WI38 (cell line): ENCODE measurements around the gene CT47B1.
"Not testable (repeated sequence)": the region's sequence is repeated elsewhere in the genome, so short reads cannot be mapped to it uniquely, and the experiment has no call there.

ENCODE experiments used
- H3K4me3 ChIP-seq: 2 replicates; pipeline ENCODE4 v1.5.1; 2011; ENCODE audit warnings: low read depth, mild to moderate bottlenecking, control low read depth, low read length
- TF ChIP-seq, protein P1 (sequence below): IDR thresholded peaks from 2 replicates; pipeline ENCODE4 v1.5.1; 2012; ENCODE audit warnings: low read depth, mild to moderate bottlenecking, control low read depth, low read length

The CT47B1 gene

DNA sequence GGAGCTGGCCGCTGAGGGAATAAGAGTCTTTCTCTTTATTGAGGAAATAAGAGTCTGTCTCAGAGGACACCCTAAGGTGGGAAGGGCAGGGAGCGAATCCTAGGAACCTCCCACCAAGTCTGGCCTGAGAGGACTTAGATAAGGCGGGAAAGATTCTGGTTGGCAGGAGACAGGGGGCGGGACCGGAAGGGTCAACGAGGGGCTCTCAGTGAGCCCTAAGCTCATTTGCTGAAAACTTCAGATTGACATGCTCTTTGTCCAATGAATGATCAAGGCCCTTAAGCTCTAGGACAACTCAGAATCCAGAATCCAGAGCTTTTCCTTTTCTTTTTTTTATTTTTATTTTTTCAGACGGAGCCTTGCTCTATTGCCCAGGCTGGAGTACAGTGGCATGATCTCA is at the start of gene CT47B1:
TSS of gene CT47B1 (minus strand) at position 101 of the 400 bp plus-strand sequence. CDS start 196 bp downstream, outside the sequence.
- not testable (repeated sequence) for H3K4me3 ChIP-seq

DNA sequence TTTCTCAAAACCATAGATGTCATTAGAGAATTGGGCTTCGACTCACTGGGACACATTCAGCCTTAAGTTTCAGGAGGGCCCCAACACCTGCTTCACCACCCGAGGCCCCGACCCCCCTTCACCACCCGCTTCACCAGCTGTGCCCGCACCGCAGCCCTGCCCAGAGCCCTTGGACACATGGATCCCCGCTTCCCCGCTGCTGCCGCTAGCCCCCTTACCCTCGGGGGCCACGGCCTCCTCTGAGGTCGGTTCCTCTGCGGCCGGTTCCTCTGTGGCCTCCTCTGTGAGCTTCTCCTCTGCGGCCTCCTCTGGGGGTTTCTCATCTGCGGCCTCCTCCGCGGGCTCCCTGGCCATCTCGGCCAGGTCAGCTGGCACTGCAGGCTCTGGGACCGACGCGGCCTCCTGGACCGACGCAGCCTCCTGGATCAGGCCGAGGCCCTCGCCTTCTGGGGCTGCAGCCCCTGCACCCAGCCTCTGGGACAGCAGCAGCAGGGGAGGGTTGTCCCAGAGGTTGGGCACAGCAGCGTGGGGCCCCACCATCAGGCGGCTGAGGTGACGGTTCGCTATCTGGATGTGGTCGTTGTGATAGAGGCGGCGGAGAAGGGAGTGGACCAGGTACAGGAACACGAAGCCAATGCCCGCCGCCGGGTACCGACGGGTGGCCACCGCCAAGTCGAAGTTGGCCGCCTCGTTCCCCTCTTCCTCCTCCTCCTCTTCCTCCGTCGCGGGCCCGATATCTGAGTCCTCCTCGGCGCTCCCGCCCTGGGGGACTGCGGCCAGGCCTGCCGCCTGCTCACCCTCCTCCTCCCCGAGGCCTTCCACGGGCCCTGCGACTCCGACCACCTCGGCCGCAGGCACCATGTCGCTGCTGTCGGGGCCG is 748 bp downstream of the CT47B1 start:
- TF ChIP-seq, protein P1, sequence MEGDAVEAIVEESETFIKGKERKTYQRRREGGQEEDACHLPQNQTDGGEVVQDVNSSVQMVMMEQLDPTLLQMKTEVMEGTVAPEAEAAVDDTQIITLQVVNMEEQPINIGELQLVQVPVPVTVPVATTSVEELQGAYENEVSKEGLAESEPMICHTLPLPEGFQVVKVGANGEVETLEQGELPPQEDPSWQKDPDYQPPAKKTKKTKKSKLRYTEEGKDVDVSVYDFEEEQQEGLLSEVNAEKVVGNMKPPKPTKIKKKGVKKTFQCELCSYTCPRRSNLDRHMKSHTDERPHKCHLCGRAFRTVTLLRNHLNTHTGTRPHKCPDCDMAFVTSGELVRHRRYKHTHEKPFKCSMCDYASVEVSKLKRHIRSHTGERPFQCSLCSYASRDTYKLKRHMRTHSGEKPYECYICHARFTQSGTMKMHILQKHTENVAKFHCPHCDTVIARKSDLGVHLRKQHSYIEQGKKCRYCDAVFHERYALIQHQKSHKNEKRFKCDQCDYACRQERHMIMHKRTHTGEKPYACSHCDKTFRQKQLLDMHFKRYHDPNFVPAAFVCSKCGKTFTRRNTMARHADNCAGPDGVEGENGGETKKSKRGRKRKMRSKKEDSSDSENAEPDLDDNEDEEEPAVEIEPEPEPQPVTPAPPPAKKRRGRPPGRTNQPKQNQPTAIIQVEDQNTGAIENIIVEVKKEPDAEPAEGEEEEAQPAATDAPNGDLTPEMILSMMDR = no peak
- no peak overlapping the region for H3K4me3 ChIP-seq

DNA sequence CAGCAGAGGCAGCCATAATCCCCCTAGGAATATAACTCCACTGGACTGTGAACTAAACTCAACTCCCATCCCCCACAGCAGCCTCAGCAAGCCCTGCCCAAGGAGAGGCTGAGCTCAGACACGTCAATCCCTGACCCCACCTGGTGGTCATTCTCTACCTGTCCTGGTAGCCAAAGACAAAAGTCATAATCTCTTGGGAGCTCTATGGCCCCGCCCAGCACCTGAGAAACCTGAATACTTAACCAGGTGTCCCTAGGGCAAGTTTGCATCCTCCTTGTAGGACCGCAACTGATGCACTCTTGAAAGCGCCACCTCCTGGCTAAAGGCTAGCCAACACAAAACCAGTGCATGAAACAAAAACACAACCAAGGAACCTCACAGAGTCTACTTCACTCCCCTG is 18.4 kb downstream of the CT47B1 start:
- TF ChIP-seq, protein P1 = no peak
- H3K4me3 ChIP-seq = no peak overlapping the region

DNA sequence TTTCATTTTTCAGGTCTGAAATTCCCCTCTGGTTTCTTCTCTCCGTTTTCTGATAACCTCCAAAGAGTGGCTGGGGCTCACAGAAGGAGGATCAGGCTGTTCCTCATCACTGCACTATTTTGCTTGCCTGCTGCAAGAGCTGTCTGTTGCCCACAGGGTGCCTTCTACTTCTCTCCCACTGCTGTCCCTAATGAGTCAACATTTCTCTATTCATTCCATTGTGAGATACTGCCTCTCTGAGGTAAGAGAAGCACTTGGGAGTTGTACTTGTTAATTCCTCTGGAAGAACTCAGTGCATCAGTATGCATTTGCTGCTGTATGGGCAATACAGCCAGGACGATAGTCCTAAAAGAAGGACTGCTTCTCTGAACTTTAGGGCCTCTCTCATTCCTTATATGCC is 34.8 kb downstream of the CT47B1 start:
- TF ChIP-seq, protein P1 = no peak
- H3K4me3 ChIP-seq = no peak overlapping the region

DNA sequence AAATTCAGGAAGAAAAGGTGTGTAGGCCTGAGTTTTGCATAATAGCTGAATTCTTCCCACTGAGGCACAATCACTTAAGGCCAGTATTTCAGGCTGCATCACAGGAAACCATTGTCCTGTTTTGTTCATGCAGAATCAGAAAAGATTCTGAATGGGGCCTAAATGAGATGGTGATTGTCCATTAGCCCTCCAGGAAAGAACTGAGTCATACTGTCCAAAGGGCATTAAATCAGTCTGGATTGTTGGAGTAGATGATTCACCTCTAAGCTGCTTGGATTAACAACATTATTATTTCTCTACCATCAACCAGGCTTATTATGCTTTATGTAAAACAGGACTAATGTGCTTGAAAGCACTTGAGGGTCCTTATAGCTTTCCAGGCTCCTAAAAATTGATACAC is 36.2 kb downstream of the CT47B1 start:
- TF ChIP-seq, protein P1 = no peak

DNA sequence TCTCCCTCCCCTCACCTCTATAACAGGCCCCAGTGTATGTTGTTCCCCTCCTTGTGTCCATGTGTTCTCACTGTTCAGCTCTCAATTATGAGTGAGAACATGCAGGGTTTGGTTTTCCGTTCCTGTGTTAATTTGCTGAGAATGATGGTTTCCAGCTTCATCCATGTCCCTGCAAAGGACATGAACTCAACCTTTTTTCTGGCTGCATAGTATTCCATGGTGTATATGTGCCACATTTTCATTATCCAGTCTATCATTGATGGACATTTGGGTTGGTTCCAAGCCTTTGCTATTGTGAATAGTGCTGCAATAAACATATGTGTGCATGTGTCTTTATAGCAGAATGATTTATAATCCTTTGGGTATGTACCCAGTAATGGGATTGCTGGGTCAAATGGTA is 48.5 kb downstream of the CT47B1 start:
- H3K4me3 ChIP-seq = not testable (repeated sequence)

More for the DNA sequence above, 36.2 kb downstream of the CT47B1 start:
- no peak overlapping the region for H3K4me3 ChIP-seq

DNA sequence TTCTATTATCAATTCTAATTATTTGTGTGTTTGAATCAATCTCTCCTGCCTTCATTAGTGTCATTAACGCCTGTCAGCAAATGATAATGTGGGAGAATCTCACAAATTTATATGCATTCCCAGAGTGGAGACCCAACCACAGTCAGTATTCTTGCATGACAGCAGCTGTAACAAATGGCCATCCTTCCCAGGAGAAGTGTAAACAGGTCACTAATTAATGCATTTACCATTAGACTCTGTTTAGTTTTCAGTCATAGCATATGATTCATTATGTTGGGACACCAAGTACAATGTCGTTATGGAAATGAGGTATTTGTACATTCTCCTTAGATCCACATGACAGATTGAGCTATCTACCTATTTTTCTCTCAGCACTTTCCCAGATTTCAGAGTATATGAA is 50.5 kb downstream of the CT47B1 start:
- TF ChIP-seq, protein P1 = no peak
- H3K4me3 ChIP-seq = no peak overlapping the region

DNA sequence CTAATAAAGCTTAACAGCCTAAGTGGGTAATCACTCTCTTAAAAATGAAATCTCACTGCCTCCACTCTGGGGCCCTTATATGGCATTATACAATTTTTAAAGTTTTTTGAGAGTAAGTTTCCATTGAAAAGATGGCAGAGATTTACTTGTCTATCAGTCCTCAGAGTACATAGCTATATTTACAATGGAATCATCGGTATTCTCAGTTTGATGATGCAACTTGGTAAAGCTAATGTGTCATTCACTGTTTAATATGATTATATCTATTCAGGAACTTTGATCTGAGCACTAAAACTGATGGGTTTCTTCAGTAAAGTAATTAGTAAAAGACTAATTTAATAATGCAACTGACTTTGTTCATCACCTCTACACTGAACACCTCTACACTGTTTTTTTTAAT is 51.6 kb downstream of the CT47B1 start:
- no peak overlapping the region for H3K4me3 ChIP-seq
- TF ChIP-seq, protein P1 = no peak
